GM08714 (cell line): ENCODE data around the gene ST6GAL1.
A peak's percentile ranks its signal among the peaks of the same experiment; 100 is the strongest.
"Not testable (repeated sequence)": the region's sequence is repeated elsewhere in the genome, so short reads cannot be mapped to it uniquely, and the experiment has no call there.

ENCODE experiments used
- H3K4me3 ChIP-seq: fragments of 200-500 bp; sonication (Bioruptor generic); 2 replicates; pipeline ENCODE4 v1.5.1; 2014; ENCODE audit warnings: mild to moderate bottlenecking, low read length, inconsistent platforms
- ZNF274 ChIP-seq: IDR thresholded peaks from 2 replicates; pipeline ENCODE4 v1.6.1; 2012; ENCODE audit warnings: mild to moderate bottlenecking, low read depth, low read length

ST6GAL1 gene

GRCh38 chr3:186930143-186930640 is at the start of gene ST6GAL1:
ST6GAL1 (plus strand) TSS chr3:186930526; CDS start chr3:187042704, 112,178 bp downstream.
- H3K4me3 ChIP-seq, result peak within 1 kb of the TSS; percentile 78
- no peak for TF ChIP-seq ZNF274

- TF ChIP-seq ZNF274, result no peak
- H3K4me3 ChIP-seq, result no peak overlapping the region
These were observed 48.2 kb upstream of the ST6GAL1 start for GRCh38 chr3:186882150-186882524.

- H3K4me3 ChIP-seq, result no peak overlapping the region
- no peak for TF ChIP-seq ZNF274
These were observed 47.2 kb upstream of the ST6GAL1 start for GRCh38 chr3:186882881-186883685.

- no peak for TF ChIP-seq ZNF274
- H3K4me3 ChIP-seq, result no peak overlapping the region
These were observed 46.7 kb upstream of the ST6GAL1 start for GRCh38 chr3:186883686-186884058.

GRCh38 chr3:186884868-186885267 is 45.5 kb upstream of the ST6GAL1 start:
- not testable (repeated sequence) for H3K4me3 ChIP-seq

- H3K4me3 ChIP-seq, result no peak overlapping the region
- no peak for TF ChIP-seq ZNF274
These were observed 43.9 kb upstream of the ST6GAL1 start for GRCh38 chr3:186886202-186886981.

- not testable (repeated sequence) for H3K4me3 ChIP-seq
These were observed 42.8 kb upstream of the ST6GAL1 start for GRCh38 chr3:186887507-186887938.

- TF ChIP-seq ZNF274, result no peak
- H3K4me3 ChIP-seq, result no peak overlapping the region
These were observed 41.8 kb upstream of the ST6GAL1 start for GRCh38 chr3:186888569-186888968.

- not testable (repeated sequence) for H3K4me3 ChIP-seq
These were observed 40.6 kb upstream of the ST6GAL1 start for GRCh38 chr3:186889698-186890097.

- H3K4me3 ChIP-seq, result no peak overlapping the region
These were observed 39.4 kb upstream of the ST6GAL1 start for GRCh38 chr3:186890911-186891310.

GRCh38 chr3:186893071-186893470 is 37.3 kb upstream of the ST6GAL1 start:
- H3K4me3 ChIP-seq, result not testable (repeated sequence)

More at GRCh38 chr3:186890911-186891310, 39.4 kb upstream of the ST6GAL1 start:
- TF ChIP-seq ZNF274, result no peak

GRCh38 chr3:186895406-186895805 is 34.9 kb upstream of the ST6GAL1 start:
- no peak for TF ChIP-seq ZNF274

GRCh38 chr3:186896006-186896405 is 34.3 kb upstream of the ST6GAL1 start:
- H3K4me3 ChIP-seq, result no peak overlapping the region
- TF ChIP-seq ZNF274, result no peak

More at GRCh38 chr3:186895406-186895805, 34.9 kb upstream of the ST6GAL1 start:
- H3K4me3 ChIP-seq, result no peak overlapping the region

GRCh38 chr3:186896875-186897274 is 33.5 kb upstream of the ST6GAL1 start:
- no peak for TF ChIP-seq ZNF274
- H3K4me3 ChIP-seq, result no peak overlapping the region

- no peak for TF ChIP-seq ZNF274
- no peak overlapping the region for H3K4me3 ChIP-seq
These were observed 29.1 kb upstream of the ST6GAL1 start for GRCh38 chr3:186901135-186901734.
